HAP-1 (cell line): ENCODE measurements around the gene GGT1.
"Not testable (repeated sequence)": the region's sequence is repeated elsewhere in the genome, so short reads cannot be mapped to it uniquely, and the experiment has no call there.

Experiments
- DNase-seq, 2 experiments: peaks; one replicate each; pipeline ENCODE4 v3.0.0-alpha.2; 2016 to 2020; ENCODE audit warnings: low spot score in 2 of 2
- H3K27me3 ChIP-seq: fragments of 250-450 bp; sonication (Bioruptor Pico); 2 replicates; pipeline ENCODE4 v1.5.1; 2020; ENCODE audit warnings: low read depth, mild to moderate bottlenecking, moderate library complexity
- H3K36me3 ChIP-seq: fragments of 250-450 bp; sonication (Bioruptor Pico); replicated peaks from 2 replicates; pipeline ENCODE4 v1.5.1; 2020; ENCODE audit warnings: mild to moderate bottlenecking
- H3K4me1 ChIP-seq: fragments of 250-450 bp; sonication (Bioruptor Pico); 2 replicates; pipeline ENCODE4 v1.5.1; 2020; ENCODE audit warnings: mild to moderate bottlenecking
- H3K4me3 ChIP-seq: fragments of 250-450 bp; sonication (Bioruptor Pico); 2 replicates; pipeline ENCODE4 v1.5.1; 2020; ENCODE audit warnings: mild to moderate bottlenecking, moderate library complexity
- H3K9me3 ChIP-seq: fragments of 250-450 bp; sonication (Bioruptor Pico); 2 replicates; pipeline ENCODE4 v1.5.1; 2020; ENCODE audit warnings: mild to moderate bottlenecking, moderate library complexity
- in situ Hi-C: fragments of 300-500 bp; cut with MboI; formaldehyde crosslinking; loops from 3 replicates; pipeline ENCODE4 v1.14.3; 2020; ENCODE audit warnings: low sequenced_read_pairs, inconsistent platforms, mixed read lengths

The GGT1 gene

GRCh38 chr22:24599514-24599913 lies 3.5 kb upstream of the GGT1 start:
- no peaks in the 10 kb centered on the region for H3K9me3 ChIP-seq
- no peaks in the 10 kb centered on the region for H3K36me3 ChIP-seq
- no peak overlapping the region for H3K4me3 ChIP-seq
- H3K4me1 ChIP-seq = peaks cover 8% of the 10 kb centered on the region
- in situ Hi-C loops = no loop called here
- H3K27me3 ChIP-seq = no peaks in the 10 kb centered on the region
- DNase-seq = no peak

- H3K36me3 ChIP-seq, H3K9me3 ChIP-seq, H3K4me3 ChIP-seq, DNase-seq, H3K27me3 ChIP-seq, in situ Hi-C loops, H3K4me1 ChIP-seq: not testable (repeated sequence)
Observed at GRCh38 chr22:24599958-24600715, 2.9 kb upstream of the GGT1 start.

- no peaks in the 10 kb centered on the region for H3K27me3 ChIP-seq
- in situ Hi-C loops = no loop called here
- H3K4me3 ChIP-seq = no peak overlapping the region
- H3K9me3 ChIP-seq = no peaks in the 10 kb centered on the region
- DNase-seq = no peak
- H3K4me1 ChIP-seq = peaks cover 8% of the 10 kb centered on the region
- H3K36me3 ChIP-seq = no peaks in the 10 kb centered on the region
Observed at GRCh38 chr22:24601217-24602104, 1.5 kb upstream of the GGT1 start.

- H3K4me1 ChIP-seq, H3K36me3 ChIP-seq, H3K27me3 ChIP-seq, H3K9me3 ChIP-seq, DNase-seq, H3K4me3 ChIP-seq, in situ Hi-C loops: not testable (repeated sequence)
Observed at GRCh38 chr22:24602105-24602749, 766 bp upstream of the GGT1 start.

- DNase-seq = peak; percentile 66 to 77
- in situ Hi-C loops, H3K4me1 ChIP-seq, H3K27me3 ChIP-seq, H3K36me3 ChIP-seq, H3K9me3 ChIP-seq: not testable (repeated sequence)
- H3K4me3 ChIP-seq = peak overlapping the region; percentile 23
Observed at GRCh38 chr22:24603770-24604629, 1.0 kb downstream of the GGT1 start.

GRCh38 chr22:24606340-24606739 lies 3.3 kb downstream of the GGT1 start:
- DNase-seq = peak in 1 of 2 experiments; percentile 55

GRCh38 chr22:24607429-24607983 lies 4.5 kb downstream of the GGT1 start:
- H3K4me3 ChIP-seq, H3K4me1 ChIP-seq: not testable (repeated sequence)

More at GRCh38 chr22:24606340-24606739, 3.3 kb downstream of the GGT1 start:
- H3K36me3 ChIP-seq, H3K4me3 ChIP-seq, in situ Hi-C loops, H3K9me3 ChIP-seq, H3K4me1 ChIP-seq, H3K27me3 ChIP-seq: not testable (repeated sequence)

GRCh38 chr22:24608327-24608726 lies 5.3 kb downstream of the GGT1 start:
- H3K4me1 ChIP-seq, DNase-seq, in situ Hi-C loops, H3K4me3 ChIP-seq, H3K27me3 ChIP-seq, H3K9me3 ChIP-seq, H3K36me3 ChIP-seq: not testable (repeated sequence)

More at GRCh38 chr22:24607429-24607983, 4.5 kb downstream of the GGT1 start:
- DNase-seq, in situ Hi-C loops, H3K27me3 ChIP-seq, H3K36me3 ChIP-seq, H3K9me3 ChIP-seq: not testable (repeated sequence)

- H3K27me3 ChIP-seq, H3K4me1 ChIP-seq, H3K4me3 ChIP-seq, H3K36me3 ChIP-seq, DNase-seq, in situ Hi-C loops, H3K9me3 ChIP-seq: not testable (repeated sequence)
Observed at GRCh38 chr22:24609888-24610287, 6.9 kb downstream of the GGT1 start.

- in situ Hi-C loops, H3K27me3 ChIP-seq, H3K9me3 ChIP-seq, H3K36me3 ChIP-seq, H3K4me1 ChIP-seq, H3K4me3 ChIP-seq, DNase-seq: not testable (repeated sequence)
Observed at GRCh38 chr22:24614794-24615193, 11.8 kb downstream of the GGT1 start.

- H3K27me3 ChIP-seq, DNase-seq, H3K4me3 ChIP-seq, H3K4me1 ChIP-seq, H3K9me3 ChIP-seq, in situ Hi-C loops, H3K36me3 ChIP-seq: not testable (repeated sequence)
Observed at GRCh38 chr22:24621244-24621643, 18.3 kb downstream of the GGT1 start.

- in situ Hi-C loops, H3K9me3 ChIP-seq, DNase-seq: not testable (repeated sequence)
Observed at GRCh38 chr22:24622596-24622995, 19.6 kb downstream of the GGT1 start.

GRCh38 chr22:24627911-24628310 lies 24.9 kb downstream of the GGT1 start:
- in situ Hi-C loops, H3K36me3 ChIP-seq, H3K27me3 ChIP-seq, H3K4me3 ChIP-seq, DNase-seq, H3K9me3 ChIP-seq: not testable (repeated sequence)
- peaks cover 18% of the 10 kb centered on the region for H3K4me1 ChIP-seq

More at GRCh38 chr22:24622596-24622995, 19.6 kb downstream of the GGT1 start:
- not testable (repeated sequence) for H3K4me1 ChIP-seq, H3K4me3 ChIP-seq, H3K36me3 ChIP-seq, H3K27me3 ChIP-seq
